Measurements from ENCODE around the gene POP5. TPM values are rescaled to one million over a fixed set of nuclear protein-coding genes. Genes with fewer than 3 reads are reported as not detected.

The POP5 gene
- total RNA-seq, 2 experiments from 2014 or later: 60.8 to 64.7 TPM

GRCh38 chr12:120528861-120529525 lies 52.2 kb downstream of the POP5 start, which contains the start of gene COQ5:
Gene COQ5 (minus strand): TSS chr12:120529158. CDS start chr12:120529141, 17 bp downstream.
- peak within 1 kb of the TSS; percentile 99 for H3K27ac Mint-ChIP-seq
- POLR2A ChIA-PET: interaction anchor here (0.7 kb wide), 1 partner anchor 823 kb away, joined by 3 read pairs; no protein-coding TSS in a partner anchor
- H3K4me3 Mint-ChIP-seq: peak within 1 kb of the TSS; percentile 100
- no peaks in the 10 kb centered on the region for H3K27me3 Mint-ChIP-seq
- peak; percentile 88 for DNase-seq
- H3K9me3 Mint-ChIP-seq: no peaks in the 10 kb centered on the region
- CTCF ChIA-PET: interaction anchor here (0.5 to 1.2 kb wide), 9 partner anchors 9 to 1619 kb away, joined by 3 to 7 read pairs (median 3); no protein-coding TSS in a partner anchor
- peaks cover 6% of the 10 kb centered on the region for H3K36me3 Mint-ChIP-seq (ENCODE audit: low read depth)
- peaks cover 37% of the 10 kb centered on the region for H3K4me1 Mint-ChIP-seq

Other genes with a start within 250 kb of the POP5 start
- not detected for gene MSI1, start 212.2 kb downstream of the POP5 start, total RNA-seq
- gene COX6A1, start 143.3 kb downstream of the POP5 start, total RNA-seq: 100 to 1,000 TPM; 323 to 355 TPM
- 10 to 100 TPM; 26.7 to 31.6 TPM for gene TRIAP1, start 135.0 kb downstream of the POP5 start, total RNA-seq
- 10 to 100 TPM; 27.3 to 32.3 TPM for gene GATC, start 135.0 kb downstream of the POP5 start, total RNA-seq
- gene SRSF9, start 111.7 kb downstream of the POP5 start, total RNA-seq: 100 to 1,000 TPM; 145 to 159 TPM
- gene DYNLL1, start 85.3 kb downstream of the POP5 start, total RNA-seq: 100 to 1,000 TPM; 257 to 297 TPM
- gene COQ5, start 52.2 kb downstream of the POP5 start, total RNA-seq: 10 to 100 TPM; 25.5 to 27.9 TPM
- 100 to 1,000 TPM; 191 to 219 TPM for gene RNF10, start 47.0 kb downstream of the POP5 start, total RNA-seq
- under 1 TPM; 0.10 to 0.29 TPM for gene CABP1, start 59.2 kb upstream of the POP5 start, total RNA-seq
- 10 to 100 TPM; 80.5 to 94.4 TPM for gene MLEC, start 105.7 kb upstream of the POP5 start, total RNA-seq
- gene UNC119B, start 129.1 kb upstream of the POP5 start, total RNA-seq: 10 to 100 TPM; 18.3 to 21.7 TPM
- gene ACADS, start 144.4 kb upstream of the POP5 start, total RNA-seq: 10 to 100 TPM; 15.5 to 20.1 TPM